NT2/D1 (cell line): Measurements from ENCODE around the gene SCN5A.

Source experiments
- DNase-seq: peaks from one replicate; pipeline ENCODE4 v3.0.0-alpha.2; 2011; ENCODE audit warnings: low read depth, low spot score
- H3K27me3 ChIP-seq: 2 replicates; pipeline ENCODE4 v1.6.0; 2011; ENCODE audit warnings: mild to moderate bottlenecking; ENCODE audit not compliant: insufficient read length, insufficient read depth
- H3K36me3 ChIP-seq: 2 replicates; pipeline ENCODE4 v1.6.1; 2011; ENCODE audit warnings: mild to moderate bottlenecking, low read length, mixed read lengths; ENCODE audit not compliant: insufficient read depth, insufficient read length
- H3K4me1 ChIP-seq: 2 replicates; pipeline ENCODE4 v1.5.1; 2011; ENCODE audit not compliant: insufficient read depth, insufficient read length
- H3K4me3 ChIP-seq: 2 replicates; pipeline ENCODE4 v1.5.1; 2011; ENCODE audit warnings: low read depth; ENCODE audit not compliant: insufficient read length
- H3K9ac ChIP-seq: 2 replicates; pipeline ENCODE4 v1.6.0; 2011; ENCODE audit warnings: low read depth; ENCODE audit not compliant: insufficient read length
- H3K9me3 ChIP-seq: 2 replicates; pipeline ENCODE4 v1.5.1; 2011; ENCODE audit warnings: mild to moderate bottlenecking, low read length; ENCODE audit not compliant: insufficient read depth
- SUZ12 ChIP-seq: IDR thresholded peaks from 2 replicates; pipeline ENCODE4 v1.6.1; 2011; ENCODE audit not compliant: insufficient read length, insufficient read depth; ENCODE audit errors: extremely low read depth
- YY1 ChIP-seq: IDR thresholded peaks from 2 replicates; pipeline ENCODE4 v1.6.1; 2011; ENCODE audit not compliant: insufficient read length, insufficient read depth
- ZNF274 ChIP-seq: IDR thresholded peaks from 2 replicates; pipeline ENCODE4 v1.6.1; 2011; ENCODE audit warnings: mild to moderate bottlenecking, low read depth, low read length

Gene SCN5A

DNA sequence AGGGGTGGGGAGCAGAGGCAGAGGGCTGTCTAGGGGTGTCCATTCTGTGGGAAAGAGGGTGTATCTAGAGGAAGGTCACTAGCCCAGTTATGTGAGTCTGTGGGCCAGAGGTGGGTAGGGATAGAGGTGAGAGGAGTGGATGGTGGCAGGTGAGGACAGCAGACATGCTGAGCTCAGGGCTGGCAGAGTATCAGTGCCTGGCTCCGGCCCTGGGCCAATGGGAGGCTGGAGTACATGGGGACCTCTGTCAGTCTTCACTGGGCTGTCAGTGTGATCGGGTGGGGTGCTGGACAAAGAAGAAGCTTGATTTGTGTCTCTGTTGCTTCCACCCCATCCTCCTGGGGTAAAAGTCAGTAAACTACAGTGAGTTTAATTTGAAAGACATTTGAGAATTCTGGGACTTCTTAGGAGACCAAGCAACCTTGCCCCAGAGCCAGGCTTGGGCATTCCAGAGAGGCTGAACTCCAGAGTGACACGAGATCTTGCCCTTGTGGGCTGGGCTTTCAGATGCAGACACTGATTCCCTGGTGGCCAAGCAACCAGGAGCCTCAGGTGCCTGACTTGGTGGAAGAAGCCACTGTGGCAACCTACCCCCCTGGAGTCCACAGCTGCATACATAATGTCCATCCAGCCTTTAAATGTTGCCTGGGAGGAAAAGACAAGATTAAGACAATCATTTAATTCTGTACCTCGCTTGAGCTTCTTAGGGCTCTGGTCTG is 92.7 kb downstream of the SCN5A start:
- no peak overlapping the region for H3K4me3 ChIP-seq
- H3K9ac ChIP-seq, result no peak overlapping the region
- H3K4me1 ChIP-seq, result no peaks in the 10 kb centered on the region
- H3K36me3 ChIP-seq, result peaks cover 3% of the 10 kb centered on the region
- DNase-seq, result no peak
- H3K27me3 ChIP-seq, result no peaks in the 10 kb centered on the region
- H3K9me3 ChIP-seq, result no peaks in the 10 kb centered on the region
- TF ChIP-seq YY1 (no peak), ZNF274 (no peak), SUZ12 (no peak)

DNA sequence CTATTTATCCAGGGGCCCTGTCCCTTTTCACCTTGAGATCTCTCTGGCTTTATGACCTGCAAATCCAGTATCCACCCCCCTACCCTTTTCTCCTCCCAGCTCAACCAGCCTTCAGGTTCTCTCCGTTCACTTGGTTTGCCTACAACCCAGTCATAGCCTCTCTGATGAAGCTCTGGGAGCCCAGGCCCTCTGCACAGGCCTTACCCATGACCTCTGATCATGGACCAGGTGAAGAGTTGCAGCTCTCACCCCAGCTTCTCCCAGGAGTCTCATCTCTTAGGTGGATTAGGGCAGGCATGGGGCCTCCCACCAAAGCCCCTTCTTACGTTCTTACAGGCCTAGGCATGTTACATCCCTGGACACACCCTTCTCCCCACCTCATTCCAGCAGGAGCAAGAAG is 93.6 kb downstream of the SCN5A start:
- no peak overlapping the region for H3K4me3 ChIP-seq
- no peaks in the 10 kb centered on the region for H3K27me3 ChIP-seq
- DNase-seq, result no peak
- no peak for TF ChIP-seq ZNF274
- TF ChIP-seq SUZ12, result no peak
- no peak for TF ChIP-seq YY1
- no peaks in the 10 kb centered on the region for H3K9me3 ChIP-seq
- H3K4me1 ChIP-seq, result no peaks in the 10 kb centered on the region
- no peak overlapping the region for H3K9ac ChIP-seq
- H3K36me3 ChIP-seq, result peaks cover 7% of the 10 kb centered on the region

- no peaks in the 10 kb centered on the region for H3K9me3 ChIP-seq
- H3K36me3 ChIP-seq, result peaks cover 13% of the 10 kb centered on the region
- no peaks in the 10 kb centered on the region for H3K4me1 ChIP-seq
- no peak for DNase-seq
- TF ChIP-seq YY1 (no peak), ZNF274 (no peak), SUZ12 (no peak)
- H3K4me3 ChIP-seq, result no peak overlapping the region
- no peak overlapping the region for H3K9ac ChIP-seq
- H3K27me3 ChIP-seq, result no peaks in the 10 kb centered on the region
These were observed 94.2 kb downstream of the SCN5A start for GRCh38 chr3:38555149-38555840.

- no peak overlapping the region for H3K9ac ChIP-seq
- H3K9me3 ChIP-seq, result no peaks in the 10 kb centered on the region
- no peak for DNase-seq
- H3K36me3 ChIP-seq, result peaks cover 16% of the 10 kb centered on the region
- H3K4me3 ChIP-seq, result no peak overlapping the region
- no peaks in the 10 kb centered on the region for H3K4me1 ChIP-seq
- H3K27me3 ChIP-seq, result no peaks in the 10 kb centered on the region
- TF ChIP-seq SUZ12 (no peak), ZNF274 (no peak), YY1 (no peak)
These were observed 95.2 kb downstream of the SCN5A start for GRCh38 chr3:38554127-38554827.

GRCh38 chr3:38553071-38553470 is 96.4 kb downstream of the SCN5A start:
- H3K9me3 ChIP-seq, result no peaks in the 10 kb centered on the region
- peaks cover 16% of the 10 kb centered on the region for H3K36me3 ChIP-seq
- H3K4me1 ChIP-seq, result no peaks in the 10 kb centered on the region
- TF ChIP-seq YY1 (no peak), ZNF274 (no peak), SUZ12 (no peak)
- no peak for DNase-seq
- H3K27me3 ChIP-seq, result no peaks in the 10 kb centered on the region
- no peak overlapping the region for H3K9ac ChIP-seq
- no peak overlapping the region for H3K4me3 ChIP-seq

DNA sequence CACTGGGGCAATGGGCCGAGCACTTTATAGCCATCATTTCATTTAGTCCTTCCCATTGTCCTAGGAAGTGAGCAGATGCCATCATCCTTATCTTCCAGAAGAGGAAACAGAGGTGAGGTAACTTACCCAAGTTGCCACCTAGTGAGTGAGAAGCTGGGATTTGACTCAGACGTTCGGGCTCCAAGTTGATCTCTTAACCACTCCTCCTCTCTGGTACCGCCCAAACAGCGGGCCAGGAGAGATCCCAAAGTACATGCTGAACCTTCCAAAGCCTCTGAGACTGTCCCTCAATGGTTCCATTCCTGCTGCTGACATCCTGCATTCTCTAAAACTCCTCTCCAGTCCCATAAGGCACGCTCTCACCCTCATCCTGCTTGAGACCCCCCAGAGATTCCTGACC is 97.1 kb downstream of the SCN5A start:
- Histone ChIP-seq H3K9me3 (no peaks in the 10 kb centered on the region), H3K36me3 (peaks cover 16% of the 10 kb centered on the region), H3K27me3 (no peaks in the 10 kb centered on the region), H3K9ac (no peak overlapping the region), H3K4me1 (peaks cover 2% of the 10 kb centered on the region), H3K4me3 (no peak overlapping the region)
- no peak for TF ChIP-seq SUZ12
- DNase-seq, result no peak
